GM12875 (cell line): Measurements from ENCODE around the gene CEACAM7.
"Not testable (repeated sequence)": the region's sequence is repeated elsewhere in the genome, so short reads cannot be mapped to it uniquely, and the experiment has no call there.

ENCODE experiments used
- H3K4me3 ChIP-seq: one replicate; pipeline ENCODE4 v1.5.1; 2011; ENCODE audit warnings: low read depth, low read length, control low read depth
- CTCF ChIP-seq: IDR thresholded peaks from 2 replicates; pipeline ENCODE4 v1.5.1; 2011; ENCODE audit warnings: low read depth, mild to moderate bottlenecking, control low read depth, inconsistent platforms, low read length, moderate library complexity, borderline replicate concordance; ENCODE audit not compliant: insufficient read depth

Gene CEACAM7

GRCh38 chr19:41714598-41714997 lies 26.5 kb upstream of the CEACAM7 start:
- no peak for TF ChIP-seq CTCF
- H3K4me3 ChIP-seq: no peak overlapping the region

- H3K4me3 ChIP-seq: no peak overlapping the region
- no peak for TF ChIP-seq CTCF
Observed at GRCh38 chr19:41711376-41712261, 23.5 kb upstream of the CEACAM7 start.

- no peak overlapping the region for H3K4me3 ChIP-seq
- no peak for TF ChIP-seq CTCF
Observed at GRCh38 chr19:41709951-41710645, 22.0 kb upstream of the CEACAM7 start.

GRCh38 chr19:41709516-41709915 lies 21.4 kb upstream of the CEACAM7 start:
- not testable (repeated sequence) for H3K4me3 ChIP-seq

GRCh38 chr19:41708481-41708880 lies 20.4 kb upstream of the CEACAM7 start, which contains the start of gene CEACAM5:
Gene CEACAM5, plus strand, starts transcription at chr19:41708626. Its CDS starts 106 bp downstream, at chr19:41708732.
- TF ChIP-seq CTCF: no peak
- H3K4me3 ChIP-seq: no peak within 1 kb of the TSS

GRCh38 chr19:41707871-41708371 lies 19.9 kb upstream of the CEACAM7 start:
- TF ChIP-seq CTCF: no peak
- H3K4me3 ChIP-seq: no peak overlapping the region

GRCh38 chr19:41707502-41707812 lies 19.4 kb upstream of the CEACAM7 start:
- TF ChIP-seq CTCF: 0 out of 2 replicates have a peak, but pooled peaks have one; percentile 21
- no peak overlapping the region for H3K4me3 ChIP-seq
